HepG2 (cell line): ENCODE measurements around the gene DLG3. TPM values are rescaled to one million over a fixed set of nuclear protein-coding genes. Genes with fewer than 3 reads are reported as not detected.

ENCODE experiments used
- ATAC-seq: fragments of 200-7000 bp; cut with Tn5 transposase; 3 replicates; pipeline ENCODE4 v1.9.1; 2020; ENCODE audit warnings: mild to moderate bottlenecking, moderate library complexity
- BruUV-seq: library from RNA; stranded (reverse); fragments of 400-500 nt; replicated peaks from 2 replicates; lab custom pipeline; 2021; lab: Mats Ljungman, UMichigan
- CTCF ChIA-PET: fragments of 300-600 bp; formaldehyde crosslinking; extraction: SDS; loops from one replicate; lab custom pipeline; 2021; ENCODE audit warnings: low total read pairs, inconsistent platforms, low intra/inter-chr PET ratio; lab: Yijun Ruan, JAX
- POLR2A ChIA-PET: fragments of 350-600 bp; sonication (Branson Sonifier 250); formaldehyde crosslinking; loops from one replicate; lab custom pipeline; 2020; ENCODE audit warnings: antibody characterized with exemption, inconsistent platforms; lab: Yijun Ruan, JAX
- DNase-seq: peaks from one replicate; pipeline ENCODE4 v3.0.0-alpha.2; 2015; ENCODE audit warnings: low spot score
- FAIRE-seq: peaks from 3 replicates; lab custom pipeline; 2011; peaks lifted over from hg19 to GRCh38; lab: Jason Lieb, UNC
- H2AFZ ChIP-seq: one replicate; pipeline ENCODE4 v1.6.1; 2011; ENCODE audit warnings: low read length, inconsistent platforms
- H3K27ac ChIP-seq: fragments of 300-600 bp; 3 replicates; pipeline ENCODE4 v1.8.0; 2011; ENCODE audit warnings: mixed run types, mild to moderate bottlenecking, mixed read lengths, low read length, inconsistent platforms; ENCODE audit not compliant: insufficient read depth; ENCODE audit errors: extremely low read length
- H3K27me3 ChIP-seq, 2 experiments: fragments of 200-600 bp in 1 of 2; 2 replicates in 1 of 2; 3 replicates in 1 of 2; pipeline versions ENCODE4 v1.6.0 to v1.8.0; 2011; ENCODE audit warnings: low read length in 2 of 2, mild to moderate bottlenecking in 2 of 2, moderate library complexity in 2 of 2, inconsistent platforms in 1 of 2; ENCODE audit not compliant: insufficient read depth in 2 of 2, control insufficient read depth in 1 of 2
- H3K36me3 ChIP-seq, 2 experiments: fragments of 200-600 bp in 1 of 2; replicated peaks in 1 of 2; 2 replicates in 1 of 2; 3 replicates in 1 of 2; pipeline versions ENCODE4 v1.5.1 to v1.8.0; 2011; ENCODE audit warnings: low read length in 2 of 2, inconsistent platforms in 1 of 2; ENCODE audit not compliant: insufficient read depth in 2 of 2, control insufficient read depth in 1 of 2
- H3K4me1 ChIP-seq: 2 replicates; pipeline ENCODE4 v1.5.1; 2012; ENCODE audit warnings: low read length, inconsistent platforms; ENCODE audit not compliant: insufficient read depth
- H3K4me2 ChIP-seq: 2 replicates; pipeline ENCODE4 v1.6.0; 2011; ENCODE audit warnings: low read depth, low read length, inconsistent platforms
- H3K4me3 ChIP-seq, 3 experiments: fragments of 200-600 bp in 1 of 3; sonication (generic), shearing (Covaris generic) in 1 of 3; replicated peaks in 1 of 3; 2 replicates each; pipeline ENCODE4 v1.5.1; 2011 to 2016; ENCODE audit warnings: low read length in 3 of 3, inconsistent platforms in 2 of 3, low read depth in 2 of 3, mild to moderate bottlenecking in 2 of 3, control low read depth in 1 of 3, mixed read lengths in 1 of 3; ENCODE audit not compliant: insufficient read depth in 1 of 3
- H3K79me2 ChIP-seq: one replicate; pipeline ENCODE4 v1.6.1; 2011; ENCODE audit warnings: low read length, inconsistent platforms; ENCODE audit not compliant: insufficient read depth
- H3K9ac ChIP-seq: 2 replicates; pipeline ENCODE4 v1.6.0; 2011; ENCODE audit warnings: mild to moderate bottlenecking, low read depth, low read length, inconsistent platforms; ENCODE audit not compliant: insufficient read depth
- H3K9me3 ChIP-seq: 2 replicates; pipeline ENCODE4 v1.5.1; 2012; ENCODE audit warnings: mild to moderate bottlenecking, low read length
- H4K20me1 ChIP-seq: 2 replicates; pipeline ENCODE4 v1.6.0; 2011; ENCODE audit warnings: inconsistent platforms, mild to moderate bottlenecking, low read length, moderate library complexity; ENCODE audit not compliant: insufficient read depth
- ARID3A ChIP-seq: IDR thresholded peaks from 2 replicates; pipeline ENCODE4 v1.6.1; 2012; ENCODE audit warnings: low read depth, low read length, improper control_type of control experiment
- CBX5 ChIP-seq: sonication (generic); formaldehyde crosslinking; IDR thresholded peaks from 2 replicates; pipeline ENCODE4 v1.4.0; 2020; ENCODE audit warnings: missing genetic modification reagents, borderline replicate concordance
- FOXA1 ChIP-seq, 2 experiments: fragments of 450-650 bp in 1 of 2; sonication (generic) in 1 of 2; formaldehyde crosslinking in 1 of 2; IDR thresholded peaks; 2 replicates each; pipeline versions ENCODE4 v1.4.0 to v1.6.1; 2016 to 2020; ENCODE audit warnings: missing genetic modification reagents in 1 of 2
- FOXP1 ChIP-seq, 2 experiments: fragments of 450-650 bp in 1 of 2; IDR thresholded peaks; 2 replicates each; pipeline ENCODE4 v1.6.1; 2017 to 2018; ENCODE audit warnings: antibody characterized with exemption in 1 of 2
- MYPOP ChIP-seq: sonication (generic); formaldehyde crosslinking; IDR thresholded peaks from 2 replicates; pipeline ENCODE4 v1.8.1; 2023; ENCODE audit warnings: mild to moderate bottlenecking, moderate library complexity, missing genetic modification reagents
- NFKB2 ChIP-seq: sonication (generic); formaldehyde crosslinking; IDR thresholded peaks from 2 replicates; pipeline ENCODE4 v1.4.0; 2020; ENCODE audit warnings: missing genetic modification reagents, borderline replicate concordance
- NKX3-1 ChIP-seq: sonication (generic); formaldehyde crosslinking; IDR thresholded peaks from 2 replicates; pipeline ENCODE4 v1.5.0; 2020; ENCODE audit warnings: missing genetic modification reagents
- PHB2 ChIP-seq: fragments of 450-650 bp; IDR thresholded peaks from 2 replicates; pipeline ENCODE4 v1.6.1; 2018; ENCODE audit not compliant: partially characterized antibody
- RXRB ChIP-seq: IDR thresholded peaks from 2 replicates; pipeline ENCODE4 v1.6.1; 2016; ENCODE audit warnings: borderline replicate concordance, missing genetic modification reagents, missing compliant biosample characterization
- SOX13 ChIP-seq, 3 experiments: fragments of 450-650 bp in 1 of 3; sonication (generic) in 1 of 3; formaldehyde crosslinking in 1 of 3; IDR thresholded peaks in 2 of 3; conservative IDR thresholded peaks in 1 of 3; 2 replicates each; pipeline versions ENCODE4 v1.5.0 to v1.6.1; 2016 to 2020; ENCODE audit warnings: antibody characterized with exemption in 1 of 3, mild to moderate bottlenecking in 1 of 3, missing compliant biosample characterization in 1 of 3, missing genetic modification reagents in 1 of 3, moderate library complexity in 1 of 3
- SOX5 ChIP-seq: IDR thresholded peaks from 2 replicates; pipeline ENCODE4 v1.6.1; 2016; ENCODE audit warnings: borderline replicate concordance
- THAP9 ChIP-seq: sonication (generic); formaldehyde crosslinking; IDR thresholded peaks from 2 replicates; pipeline ENCODE4; 2020; ENCODE audit warnings: missing genetic modification reagents, mild to moderate bottlenecking, borderline replicate concordance
- ZNF205 ChIP-seq: IDR thresholded peaks from 2 replicates; pipeline ENCODE4 v1.6.1; 2018; ENCODE audit warnings: missing biosample characterization, missing genetic modification reagents
- ZNF362 ChIP-seq: sonication (generic); formaldehyde crosslinking; IDR thresholded peaks from 2 replicates; pipeline ENCODE4 v1.4.0; 2020; ENCODE audit warnings: missing genetic modification reagents, mild to moderate bottlenecking, borderline replicate concordance
- WGBS: methylation state at CpG from one replicate; pipeline ENCODE4 v1.1.6; 2017; ENCODE audit warnings: low lambda C conversion rate; 5-methylcytosine and 5-hydroxymethylcytosine counted together
- in situ Hi-C: cut with HindIII; loops from 2 replicates; pipeline ENCODE4 v1.10.0; 2017; ENCODE audit warnings: low pct_unique_long_range_greater_than_20kb; ENCODE audit not compliant: extremely low pct_ligation_motif_present
- intact Hi-C: fragments of 100-400 bp; cut with micrococcal nuclease; formaldehyde crosslinking; loops from one replicate; pipeline ENCODE4 v1.10.0; 2022; ENCODE audit not compliant: unreplicated experiment
- polyA plus RNA-seq, 8 experiments: library from polyadenylated mRNA; depleted of rRNA in 3 of 8; stranded (reverse) in 7 of 8; unstranded in 1 of 8; fragments of >200 nt; fragmentation: Illumina TruSeq in 4 of 8; extraction: Trizol in 4 of 8; gene quantifications; 2 replicates each; pipeline versions ENCODE4 v1.2.1 to v1.2.3, GENCODE V29; 2011 to 2016; ENCODE audit warnings: low read depth in 4 of 8, missing spikeins in 1 of 8, mixed read lengths in 1 of 8; ENCODE audit not compliant: insufficient read depth in 1 of 8
- total RNA-seq, 5 experiments: library from RNA; depleted of rRNA; stranded (reverse); fragments of >200 nt; fragmentation: Illumina TruSeq; extraction: Trizol; gene quantifications; 2 replicates each; pipeline ENCODE4 v1.2.3, GENCODE V29; 2016; ENCODE audit warnings: low read depth in 1 of 5
- TF ChIP-seq, protein P1 (sequence below): conservative IDR thresholded peaks from 2 replicates; pipeline ENCODE4 v1.6.1; 2018; ENCODE audit warnings: missing genetic modification reagents

The DLG3 gene
- total and polyA plus RNA-seq, 2 of the 13 experiments (the other 11 are each of a cell fraction or from before 2014, with no cell fraction given), result 9.9 to 19.4 TPM

GRCh38 chrX:70398899-70399298 is 45.7 kb upstream of the DLG3 start:
- H2AFZ ChIP-seq, result no peak overlapping the region
- ATAC-seq, result 0 out of 3 replicates have a peak, but pooled peaks have one; percentile 29
- H3K9ac ChIP-seq, result no peak overlapping the region
- TF ChIP-seq FOXA1 (IDR thresholded peaks at IDR 0.05) (no peak), FOXA1 (CRISPR knock-in tag; IDR thresholded peaks at IDR 0.05) (peak; percentile 44; the same call in 1 of the 2 replicates), RXRB (CRISPR knock-in tag) (peak; percentile 40; the same call in 1 of the 2 replicates), THAP9 (CRISPR knock-in tag) (no peak), PHB2 (no peak), NFKB2 (no peak), ARID3A (0 out of 2 replicates have a peak, but pooled peaks have one; percentile 18), NKX3-1 (CRISPR knock-in tag) (no peak), MYPOP (CRISPR knock-in tag) (no peak), FOXP1 (IDR thresholded peaks at IDR 0.05) (no peak), FOXP1 (CRISPR knock-in tag; IDR thresholded peaks at IDR 0.05) (peak; percentile 34; the same call in 1 of the 2 replicates), ZNF362 (peak; percentile 41; the same call in 1 of the 2 replicates), ZNF205 (CRISPR knock-in tag) (no peak), CBX5 (CRISPR knock-in tag) (no peak), SOX13 (IDR thresholded peaks at IDR 0.05) (no peak), SOX13 (CRISPR knock-in tag; conservative IDR thresholded peaks at IDR 0.05 in 1 of 2, IDR thresholded peaks at IDR 0.05 in 1 of 2) (peak in 1 of 2 experiments; percentile 33; a peak in 1 of 4 replicates), SOX5 (CRISPR knock-in tag) (peak; percentile 19; the same call in 1 of the 2 replicates)
- TF ChIP-seq, protein P1, sequence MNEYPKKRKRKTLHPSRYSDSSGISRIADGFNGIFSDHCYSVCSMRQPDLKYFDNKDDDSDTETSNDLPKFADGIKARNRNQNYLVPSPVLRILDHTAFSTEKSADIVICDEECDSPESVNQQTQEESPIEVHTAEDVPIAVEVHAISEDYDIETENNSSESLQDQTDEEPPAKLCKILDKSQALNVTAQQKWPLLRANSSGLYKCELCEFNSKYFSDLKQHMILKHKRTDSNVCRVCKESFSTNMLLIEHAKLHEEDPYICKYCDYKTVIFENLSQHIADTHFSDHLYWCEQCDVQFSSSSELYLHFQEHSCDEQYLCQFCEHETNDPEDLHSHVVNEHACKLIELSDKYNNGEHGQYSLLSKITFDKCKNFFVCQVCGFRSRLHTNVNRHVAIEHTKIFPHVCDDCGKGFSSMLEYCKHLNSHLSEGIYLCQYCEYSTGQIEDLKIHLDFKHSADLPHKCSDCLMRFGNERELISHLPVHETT (CRISPR knock-in tag), result no peak

More at GRCh38 chrX:70398899-70399298, 45.7 kb upstream of the DLG3 start:
- peaks cover 14% of the 10 kb centered on the region for H3K4me1 ChIP-seq
- no peak overlapping the region for H3K4me3 ChIP-seq
- ChIA-PET CTCF (no interaction called here), POLR2A (no interaction called here)
- intact Hi-C loops, result no loop called here
- BruUV-seq, result no TSS peak
- no peaks in the 10 kb centered on the region for H3K79me2 ChIP-seq
- H3K27me3 ChIP-seq, result no peaks in the 10 kb centered on the region
- no peaks in the 10 kb centered on the region for H4K20me1 ChIP-seq
- H3K27ac ChIP-seq, result no peak overlapping the region
- H3K4me2 ChIP-seq, result no peak overlapping the region
- FAIRE-seq (peak; percentile 62), DNase-seq (peak; percentile 45)
- 64% methylated on average over 4 of the region's 4 CpGs for WGBS
- no peaks in the 10 kb centered on the region for H3K9me3 ChIP-seq
- peaks cover 0 to 9% of the 10 kb centered on the region in 2 experiments; a peak in 2 of 5 replicates for H3K36me3 ChIP-seq
- in situ Hi-C loops, result no loop called here
